ENCODE results near the gene SPOCK1. TPM values are rescaled to one million over a fixed set of nuclear protein-coding genes. Genes with fewer than 3 reads are reported as not detected.
A peak's percentile ranks its signal among the peaks of the same experiment; 100 is the strongest.

The SPOCK1 gene
- total and polyA plus RNA-seq, 2 experiments from 2014 or later, result 8.2 to 10.5 TPM

- Histone ChIP-seq H3K4me2 (peak overlapping the region; percentile 68), H3K9me2 (ENCODE audit: insufficient read depth) (peaks cover 12% of the 10 kb centered on the region), H3F3A (replicated peaks; ENCODE audit: low read depth) (no peaks in the 10 kb centered on the region), H3K27ac (ENCODE audit: low read depth) (no peak overlapping the region), H4K20me1 (replicated peaks; ENCODE audit: insufficient read depth) (no peaks in the 10 kb centered on the region), H3K27me3 (ENCODE audit: insufficient read depth) (no peaks in the 10 kb centered on the region), H2AFZ (peak overlapping the region; percentile 84; the same call in 1 of the 2 replicates), H3K4me1 (ENCODE audit: insufficient read depth) (peaks cover 20% of the 10 kb centered on the region), H3K4me3 (no peak overlapping the region), H3K36me3 (ENCODE audit: insufficient read depth) (no peaks in the 10 kb centered on the region), H3K79me2 (replicated peaks; ENCODE audit: insufficient read depth) (no peaks in the 10 kb centered on the region)
- H3K9me3 Mint-ChIP-seq, result no peaks in the 10 kb centered on the region
- H3K4me3 Mint-ChIP-seq, result no peak overlapping the region; the same call in 2 of the 3 replicates
- peak overlapping the region; percentile 70 for H3K27ac Mint-ChIP-seq
- DNase-seq (ENCODE audit: low spot score), result peak; percentile 16
- peaks cover under 1% of the 10 kb centered on the region for H3K27me3 Mint-ChIP-seq (ENCODE audit: insufficient read depth, low read depth, poor library complexity)
- no peaks in the 10 kb centered on the region for H3K36me3 Mint-ChIP-seq (ENCODE audit: low read depth)
- TF ChIP-seq, protein P1, sequence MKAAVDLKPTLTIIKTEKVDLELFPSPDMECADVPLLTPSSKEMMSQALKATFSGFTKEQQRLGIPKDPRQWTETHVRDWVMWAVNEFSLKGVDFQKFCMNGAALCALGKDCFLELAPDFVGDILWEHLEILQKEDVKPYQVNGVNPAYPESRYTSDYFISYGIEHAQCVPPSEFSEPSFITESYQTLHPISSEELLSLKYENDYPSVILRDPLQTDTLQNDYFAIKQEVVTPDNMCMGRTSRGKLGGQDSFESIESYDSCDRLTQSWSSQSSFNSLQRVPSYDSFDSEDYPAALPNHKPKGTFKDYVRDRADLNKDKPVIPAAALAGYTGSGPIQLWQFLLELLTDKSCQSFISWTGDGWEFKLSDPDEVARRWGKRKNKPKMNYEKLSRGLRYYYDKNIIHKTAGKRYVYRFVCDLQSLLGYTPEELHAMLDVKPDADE (IDR thresholded peaks at IDR 0.05), result no peak
- TF ChIP-seq STAT1 (IDR thresholded peaks at IDR 0.05; ENCODE audit: unreplicated experiment) (no peak), ZNF462 (CRISPR knock-in tag; IDR thresholded peaks at IDR 0.05) (no peak), EZH2phosphoT487 (IDR thresholded peaks at IDR 0.05; ENCODE audit: unreplicated experiment) (no peak), CTCF (conservative IDR thresholded peaks at IDR 0.05; ENCODE audit: low read depth in 2 of 2) (no peak), ZNF114 (CRISPR knock-in tag; IDR thresholded peaks at IDR 0.05) (no peak), ZNF331 (CRISPR knock-in tag; IDR thresholded peaks at IDR 0.05; ENCODE audit: low read depth) (no peak), EZH2 (IDR thresholded peaks at IDR 0.05; ENCODE audit: low read depth, unreplicated experiment) (no peak)
- TF ChIP-seq, protein P2, sequence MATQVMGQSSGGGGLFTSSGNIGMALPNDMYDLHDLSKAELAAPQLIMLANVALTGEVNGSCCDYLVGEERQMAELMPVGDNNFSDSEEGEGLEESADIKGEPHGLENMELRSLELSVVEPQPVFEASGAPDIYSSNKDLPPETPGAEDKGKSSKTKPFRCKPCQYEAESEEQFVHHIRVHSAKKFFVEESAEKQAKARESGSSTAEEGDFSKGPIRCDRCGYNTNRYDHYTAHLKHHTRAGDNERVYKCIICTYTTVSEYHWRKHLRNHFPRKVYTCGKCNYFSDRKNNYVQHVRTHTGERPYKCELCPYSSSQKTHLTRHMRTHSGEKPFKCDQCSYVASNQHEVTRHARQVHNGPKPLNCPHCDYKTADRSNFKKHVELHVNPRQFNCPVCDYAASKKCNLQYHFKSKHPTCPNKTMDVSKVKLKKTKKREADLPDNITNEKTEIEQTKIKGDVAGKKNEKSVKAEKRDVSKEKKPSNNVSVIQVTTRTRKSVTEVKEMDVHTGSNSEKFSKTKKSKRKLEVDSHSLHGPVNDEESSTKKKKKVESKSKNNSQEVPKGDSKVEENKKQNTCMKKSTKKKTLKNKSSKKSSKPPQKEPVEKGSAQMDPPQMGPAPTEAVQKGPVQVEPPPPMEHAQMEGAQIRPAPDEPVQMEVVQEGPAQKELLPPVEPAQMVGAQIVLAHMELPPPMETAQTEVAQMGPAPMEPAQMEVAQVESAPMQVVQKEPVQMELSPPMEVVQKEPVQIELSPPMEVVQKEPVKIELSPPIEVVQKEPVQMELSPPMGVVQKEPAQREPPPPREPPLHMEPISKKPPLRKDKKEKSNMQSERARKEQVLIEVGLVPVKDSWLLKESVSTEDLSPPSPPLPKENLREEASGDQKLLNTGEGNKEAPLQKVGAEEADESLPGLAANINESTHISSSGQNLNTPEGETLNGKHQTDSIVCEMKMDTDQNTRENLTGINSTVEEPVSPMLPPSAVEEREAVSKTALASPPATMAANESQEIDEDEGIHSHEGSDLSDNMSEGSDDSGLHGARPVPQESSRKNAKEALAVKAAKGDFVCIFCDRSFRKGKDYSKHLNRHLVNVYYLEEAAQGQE (IDR thresholded peaks at IDR 0.05; ENCODE audit: unreplicated experiment), result no peak
- H3K4me1 Mint-ChIP-seq, result peaks cover 41% of the 10 kb centered on the region
- peak; percentile 28 for ATAC-seq
Measured at GRCh38 chr5:137090721-137091120, 408.4 kb downstream of the SPOCK1 start.

All from GM23338 (cell line).